ENCODE measurements around the gene RPL28.

RPL28 gene

GRCh38 chr19:55385724-55386492, at the start of gene RPL28:
RPL28 (plus strand) TSS chr19:55385932; CDS start chr19:55386358, 426 bp downstream.
- Mint-ChIP-seq H3K4me1 (peaks cover 49 to 73% of the 10 kb centered on the region in 2 donors), H3K27me3 (no peaks in the 10 kb centered on the region), H3K9me3 (no peaks in the 10 kb centered on the region), H3K36me3 (peaks cover 46 to 60% of the 10 kb centered on the region in 2 donors), H3K4me3 (peak within 1 kb of the TSS; percentile 95 to 98), H3K27ac (peak within 1 kb of the TSS; percentile 99)
- ATAC-seq (replicated peaks) (peak; percentile 77 to 80), DNase-seq (peak; percentile 99)

GRCh38 chr19:55336101-55336500, 49.6 kb upstream of the RPL28 start:
- no peaks in the 10 kb centered on the region for H3K9me3 Mint-ChIP-seq
- no peak overlapping the region for H3K27ac Mint-ChIP-seq
- H3K4me1 Mint-ChIP-seq: peaks cover 13 to 19% of the 10 kb centered on the region in 2 donors
- no peak for ATAC-seq (replicated peaks)
- no peak overlapping the region for H3K4me3 Mint-ChIP-seq
- DNase-seq: no peak
- peaks cover 33 to 42% of the 10 kb centered on the region in 2 donors for H3K27me3 Mint-ChIP-seq
- H3K36me3 Mint-ChIP-seq: no peaks in the 10 kb centered on the region

- ATAC-seq (replicated peaks): peak; percentile 88 to 89
- Mint-ChIP-seq H3K27ac (peak within 1 kb of the TSS; percentile 94), H3K4me3 (peak within 1 kb of the TSS; percentile 90 to 94), H3K4me1 (peaks cover 16 to 26% of the 10 kb centered on the region in 2 donors), H3K27me3 (peaks cover 22 to 40% of the 10 kb centered on the region in 2 donors), H3K9me3 (no peaks in the 10 kb centered on the region), H3K36me3 (peaks cover 14 to 22% of the 10 kb centered on the region in 2 donors)
- peak; percentile 100 for DNase-seq
Measured at GRCh38 chr19:55339105-55339888, 46.4 kb upstream of the RPL28 start, which contains the start of gene KMT5C. KMT5C (plus strand) TSS chr19:55339876; CDS start chr19:55341937, 2,061 bp downstream.

- Mint-ChIP-seq H3K27ac (peak overlapping the region; percentile 91), H3K4me1 (peaks cover 16 to 26% of the 10 kb centered on the region in 2 donors), H3K4me3 (peak overlapping the region; percentile 90 to 94), H3K36me3 (peaks cover 21 to 29% of the 10 kb centered on the region in 2 donors), H3K27me3 (peaks cover 20 to 31% of the 10 kb centered on the region in 2 donors), H3K9me3 (no peaks in the 10 kb centered on the region)
- DNase-seq (no peak), ATAC-seq (replicated peaks) (no peak)
Measured at GRCh38 chr19:55339889-55340783, 45.6 kb upstream of the RPL28 start.

- Mint-ChIP-seq H3K27me3 (peaks cover 19 to 25% of the 10 kb centered on the region in 2 donors), H3K9me3 (no peaks in the 10 kb centered on the region), H3K36me3 (peaks cover 21 to 35% of the 10 kb centered on the region in 2 donors), H3K4me3 (peak overlapping the region; percentile 90 to 94), H3K27ac (peak overlapping the region; percentile 91), H3K4me1 (peaks cover 16 to 26% of the 10 kb centered on the region in 2 donors)
- ATAC-seq (replicated peaks): no peak
- no peak for DNase-seq
Measured at GRCh38 chr19:55340784-55341147, 45.0 kb upstream of the RPL28 start.

- ATAC-seq (replicated peaks): no peak
- no peak for DNase-seq
- Mint-ChIP-seq H3K4me1 (peaks cover 16 to 26% of the 10 kb centered on the region in 2 donors), H3K27ac (peak overlapping the region; percentile 91), H3K36me3 (peaks cover 21 to 35% of the 10 kb centered on the region in 2 donors), H3K9me3 (no peaks in the 10 kb centered on the region), H3K27me3 (peaks cover 17 to 24% of the 10 kb centered on the region in 2 donors), H3K4me3 (peak overlapping the region; percentile 90 to 94)
Measured at GRCh38 chr19:55341171-55341588, 44.6 kb upstream of the RPL28 start.

GRCh38 chr19:55341595-55342531, 43.9 kb upstream of the RPL28 start:
- Mint-ChIP-seq H3K9me3 (no peaks in the 10 kb centered on the region), H3K36me3 (peaks cover 21 to 35% of the 10 kb centered on the region in 2 donors), H3K27ac (no peak overlapping the region), H3K4me3 (peak overlapping the region in 1 of 2 donors; percentile 64), H3K27me3 (peaks cover 14 to 17% of the 10 kb centered on the region in 2 donors), H3K4me1 (peaks cover 16 to 26% of the 10 kb centered on the region in 2 donors)
- no peak for DNase-seq
- ATAC-seq (replicated peaks): no peak

GRCh38 chr19:55344444-55344843, 41.3 kb upstream of the RPL28 start:
- no peak overlapping the region for H3K27ac Mint-ChIP-seq
- H3K36me3 Mint-ChIP-seq: peaks cover 24 to 40% of the 10 kb centered on the region in 2 donors
- H3K4me3 Mint-ChIP-seq: no peak overlapping the region
- no peak for DNase-seq
- H3K9me3 Mint-ChIP-seq: no peaks in the 10 kb centered on the region
- ATAC-seq (replicated peaks): no peak
- peaks cover 5 to 13% of the 10 kb centered on the region in 2 donors for H3K27me3 Mint-ChIP-seq
- peaks cover 11 to 17% of the 10 kb centered on the region in 2 donors for H3K4me1 Mint-ChIP-seq

GRCh38 chr19:55345101-55345817, 40.5 kb upstream of the RPL28 start:
- Mint-ChIP-seq H3K27ac (no peak overlapping the region), H3K4me1 (peaks cover 9 to 15% of the 10 kb centered on the region in 2 donors), H3K36me3 (peaks cover 24 to 40% of the 10 kb centered on the region in 2 donors), H3K27me3 (peaks cover 5 to 13% of the 10 kb centered on the region in 2 donors), H3K4me3 (no peak overlapping the region), H3K9me3 (no peaks in the 10 kb centered on the region)
- ATAC-seq (replicated peaks) (no peak), DNase-seq (no peak)

GRCh38 chr19:55345818-55346724, 39.7 kb upstream of the RPL28 start:
- peaks cover 3 to 7% of the 10 kb centered on the region in 2 donors for H3K4me1 Mint-ChIP-seq
- no peak for DNase-seq
- H3K9me3 Mint-ChIP-seq: no peaks in the 10 kb centered on the region
- no peak overlapping the region for H3K27ac Mint-ChIP-seq
- H3K36me3 Mint-ChIP-seq: peaks cover 24 to 40% of the 10 kb centered on the region in 2 donors
- H3K4me3 Mint-ChIP-seq: no peak overlapping the region
- no peak for ATAC-seq (replicated peaks)
- peaks cover 1 to 15% of the 10 kb centered on the region in 2 donors for H3K27me3 Mint-ChIP-seq

GRCh38 chr19:55346725-55347441, 38.8 kb upstream of the RPL28 start:
- no peak for DNase-seq
- H3K27ac Mint-ChIP-seq: no peak overlapping the region
- H3K4me1 Mint-ChIP-seq: peaks cover 0 to 5% of the 10 kb centered on the region in 2 donors
- H3K36me3 Mint-ChIP-seq: peaks cover 21 to 36% of the 10 kb centered on the region in 2 donors
- H3K9me3 Mint-ChIP-seq: no peaks in the 10 kb centered on the region
- peaks cover 9 to 16% of the 10 kb centered on the region in 2 donors for H3K27me3 Mint-ChIP-seq
- ATAC-seq (replicated peaks): no peak
- no peak overlapping the region for H3K4me3 Mint-ChIP-seq
